NB4 (cell line): ENCODE data around the gene STKLD1.

Experiments
- DNase-seq: peaks from one replicate; pipeline ENCODE4 v3.0.0; 2010; ENCODE audit warnings: low read depth
- H3K4me3 ChIP-seq: one replicate; pipeline ENCODE4 v1.5.1; 2011; ENCODE audit warnings: mild to moderate bottlenecking, low read depth, low read length, moderate library complexity
- MYC ChIP-seq: IDR thresholded peaks from 2 replicates; pipeline ENCODE4 v1.6.1; 2011; ENCODE audit warnings: low read depth, low read length
- POLR2A ChIP-seq: IDR thresholded peaks from 2 replicates; pipeline ENCODE4 v1.6.1; 2011; ENCODE audit warnings: mild to moderate bottlenecking; ENCODE audit not compliant: insufficient read length; ENCODE audit errors: extremely low read depth
- TF ChIP-seq, protein P1 (sequence below): IDR thresholded peaks from one replicate; pipeline ENCODE4 v1.5.1; 2012; ENCODE audit warnings: low read depth, low read length
- TF ChIP-seq, protein P2 (sequence below): IDR thresholded peaks from 2 replicates; pipeline ENCODE4 v1.6.1; 2011; ENCODE audit warnings: low read depth, low read length

STKLD1 gene

DNA sequence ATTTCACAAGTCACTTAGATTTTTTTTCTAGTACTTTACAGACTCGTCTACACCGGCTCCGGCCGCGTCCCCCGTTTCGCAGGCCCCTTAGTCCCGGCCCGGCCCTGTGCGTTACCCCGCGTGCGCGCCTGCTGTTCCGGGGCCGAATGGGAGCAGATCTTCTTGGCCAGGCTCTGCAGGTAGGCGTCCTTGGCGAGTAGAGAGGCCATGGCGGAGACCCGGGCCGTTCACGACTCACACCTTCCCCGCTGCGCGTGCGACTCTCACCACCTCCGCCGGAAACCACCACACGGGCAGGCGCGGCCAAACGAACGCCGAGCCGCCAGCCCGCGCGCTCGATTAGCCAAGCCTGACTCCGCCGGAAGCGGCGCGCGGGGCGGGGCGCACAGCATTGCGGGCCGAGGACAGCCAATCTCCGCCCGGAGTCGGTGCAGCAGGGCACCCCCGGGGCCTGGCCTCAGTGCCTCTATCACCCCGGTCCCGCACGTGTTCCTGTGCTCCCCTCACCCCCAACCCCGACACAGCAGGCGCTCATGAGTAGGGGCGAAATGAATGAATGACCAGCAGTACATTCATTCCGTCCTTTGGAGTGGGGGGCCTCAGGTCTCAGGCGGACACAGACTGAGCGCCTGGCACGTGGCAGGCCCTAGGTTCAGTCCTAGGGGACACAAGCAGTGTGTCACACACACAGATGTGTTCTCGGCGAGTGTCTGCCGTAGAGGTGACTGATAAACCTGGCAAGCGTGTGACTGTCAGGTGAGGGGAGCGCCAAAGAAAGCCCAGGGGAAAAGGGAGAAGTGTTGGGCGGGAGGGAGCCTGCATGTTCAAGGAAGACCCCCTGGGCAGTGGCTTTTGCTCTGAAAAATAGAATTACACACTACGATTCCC is 40.0 kb upstream of the STKLD1 start, which contains the start of gene SURF6:
TSS of gene SURF6 (minus strand) at position 265 of the 888 bp plus-strand sequence. CDS start at position 209, 56 bp downstream.
- DNase-seq = peak; percentile 97
- TF ChIP-seq, protein P1, sequence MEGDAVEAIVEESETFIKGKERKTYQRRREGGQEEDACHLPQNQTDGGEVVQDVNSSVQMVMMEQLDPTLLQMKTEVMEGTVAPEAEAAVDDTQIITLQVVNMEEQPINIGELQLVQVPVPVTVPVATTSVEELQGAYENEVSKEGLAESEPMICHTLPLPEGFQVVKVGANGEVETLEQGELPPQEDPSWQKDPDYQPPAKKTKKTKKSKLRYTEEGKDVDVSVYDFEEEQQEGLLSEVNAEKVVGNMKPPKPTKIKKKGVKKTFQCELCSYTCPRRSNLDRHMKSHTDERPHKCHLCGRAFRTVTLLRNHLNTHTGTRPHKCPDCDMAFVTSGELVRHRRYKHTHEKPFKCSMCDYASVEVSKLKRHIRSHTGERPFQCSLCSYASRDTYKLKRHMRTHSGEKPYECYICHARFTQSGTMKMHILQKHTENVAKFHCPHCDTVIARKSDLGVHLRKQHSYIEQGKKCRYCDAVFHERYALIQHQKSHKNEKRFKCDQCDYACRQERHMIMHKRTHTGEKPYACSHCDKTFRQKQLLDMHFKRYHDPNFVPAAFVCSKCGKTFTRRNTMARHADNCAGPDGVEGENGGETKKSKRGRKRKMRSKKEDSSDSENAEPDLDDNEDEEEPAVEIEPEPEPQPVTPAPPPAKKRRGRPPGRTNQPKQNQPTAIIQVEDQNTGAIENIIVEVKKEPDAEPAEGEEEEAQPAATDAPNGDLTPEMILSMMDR = no peak
- TF ChIP-seq POLR2A (peak; percentile 75), MYC (peak; percentile 97)
- TF ChIP-seq, protein P2, sequence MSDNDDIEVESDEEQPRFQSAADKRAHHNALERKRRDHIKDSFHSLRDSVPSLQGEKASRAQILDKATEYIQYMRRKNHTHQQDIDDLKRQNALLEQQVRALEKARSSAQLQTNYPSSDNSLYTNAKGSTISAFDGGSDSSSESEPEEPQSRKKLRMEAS = peak; percentile 76
- peak within 1 kb of the TSS; percentile 95 for H3K4me3 ChIP-seq

DNA sequence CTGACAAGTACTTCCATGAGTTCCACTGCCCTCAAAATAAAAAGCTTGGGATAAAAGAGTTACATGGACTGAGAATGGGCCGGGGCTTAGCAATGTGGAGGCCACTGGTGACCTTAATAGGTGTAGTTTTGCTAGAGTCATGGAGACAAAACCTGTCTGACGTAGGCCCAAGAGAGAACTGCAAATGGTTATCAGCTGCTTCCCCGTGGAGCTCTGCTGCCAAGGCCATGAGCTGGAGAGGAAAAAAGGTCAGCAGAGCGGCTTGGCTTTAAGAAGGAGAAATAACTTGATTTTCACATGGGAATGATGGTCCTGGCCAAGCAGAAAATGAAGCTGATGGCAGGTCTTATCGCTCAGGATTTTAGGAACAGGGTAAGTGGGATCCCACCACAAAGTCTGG is 36.5 kb upstream of the STKLD1 start:
- H3K4me3 ChIP-seq = no peak overlapping the region
- no peak for DNase-seq
- no peak for TF ChIP-seq MYC
- TF ChIP-seq, protein P1 = no peak
- TF ChIP-seq POLR2A = no peak

DNA sequence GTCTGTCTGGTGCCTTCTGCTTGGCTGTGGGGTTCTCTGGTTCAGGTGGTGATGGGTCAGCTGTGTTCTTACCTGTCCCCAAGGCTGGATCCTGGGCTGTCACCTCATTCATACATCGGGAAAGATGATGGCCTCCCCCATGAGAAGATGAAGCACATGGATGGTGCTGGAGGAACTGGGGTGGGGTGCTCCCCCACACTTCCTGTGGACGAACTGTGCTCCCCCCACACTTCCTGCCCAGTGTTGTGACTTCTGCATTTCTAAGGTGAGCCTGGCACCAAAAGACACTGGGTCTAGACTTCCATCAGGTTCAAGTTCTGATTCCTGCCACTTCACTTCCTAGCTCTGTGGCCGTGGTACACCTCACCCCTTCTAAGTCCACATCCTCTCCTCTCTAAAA is 35.9 kb upstream of the STKLD1 start:
- no peak overlapping the region for H3K4me3 ChIP-seq
- TF ChIP-seq, protein P1 = no peak
- TF ChIP-seq POLR2A (no peak), MYC (peak; percentile 91)
- TF ChIP-seq, protein P2 = peak; percentile 89
- peak; percentile 68 for DNase-seq

DNA sequence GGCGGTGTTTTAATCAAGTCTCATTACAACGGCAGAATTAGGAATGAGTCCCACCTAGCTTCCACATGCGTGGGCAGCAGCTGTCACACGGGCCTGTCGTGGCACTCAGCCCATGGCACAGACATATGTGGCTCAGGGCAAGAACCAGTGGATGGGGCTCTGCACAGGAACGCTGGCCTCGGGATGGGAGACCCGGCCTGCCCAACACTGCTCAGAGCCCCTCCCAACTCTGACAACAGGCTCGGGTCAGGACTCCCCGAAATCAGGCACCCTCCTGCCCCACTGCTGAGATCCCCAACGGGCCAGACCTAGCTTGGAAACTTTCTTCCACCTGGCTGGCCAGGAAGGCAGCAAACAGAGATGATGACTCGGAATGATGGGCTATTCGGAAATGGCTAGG is 35.2 kb upstream of the STKLD1 start:
- no peak for DNase-seq
- H3K4me3 ChIP-seq = no peak overlapping the region
- TF ChIP-seq, protein P2 = no peak
- TF ChIP-seq MYC = no peak

DNA sequence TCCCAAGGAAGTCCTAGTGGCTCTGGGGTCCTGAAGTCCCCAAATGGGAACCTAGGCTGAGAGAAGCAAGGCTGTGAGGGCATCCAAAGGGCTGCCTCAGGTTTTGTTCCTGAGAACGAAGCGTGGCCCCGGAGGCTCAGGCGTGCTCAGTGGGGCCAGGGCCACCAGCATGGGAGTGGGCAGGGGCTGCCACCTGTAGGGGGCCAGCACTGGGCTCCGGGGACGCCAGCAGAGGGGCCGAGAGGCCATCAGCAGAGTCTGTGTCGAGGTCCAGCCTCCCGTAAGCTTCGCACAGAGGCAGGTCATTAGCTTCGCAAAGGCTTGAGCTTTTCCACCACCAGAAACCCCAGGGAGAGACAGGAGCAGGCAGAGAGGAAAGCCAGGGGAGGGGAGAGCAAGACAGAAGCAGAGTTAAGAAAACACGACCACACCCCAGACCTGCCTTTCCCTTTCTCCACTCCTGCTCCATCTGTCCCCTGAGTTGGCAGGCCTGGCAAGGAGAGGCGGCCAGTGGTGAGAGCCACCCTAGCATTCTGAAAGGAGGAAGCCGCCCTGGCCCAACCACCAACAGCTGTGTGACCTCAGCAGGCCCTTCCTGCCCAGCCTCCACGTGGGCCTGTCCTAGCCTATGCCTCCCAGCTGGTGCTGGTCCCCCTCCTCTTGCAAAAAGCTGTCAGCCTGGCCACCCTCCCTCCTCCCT is 34.6 kb upstream of the STKLD1 start:
- DNase-seq = peak; percentile 77
- no peak overlapping the region for H3K4me3 ChIP-seq
- TF ChIP-seq POLR2A (no peak), MYC (peak; percentile 95)
- TF ChIP-seq, protein P2 = peak; percentile 96
- TF ChIP-seq, protein P1 = no peak

DNA sequence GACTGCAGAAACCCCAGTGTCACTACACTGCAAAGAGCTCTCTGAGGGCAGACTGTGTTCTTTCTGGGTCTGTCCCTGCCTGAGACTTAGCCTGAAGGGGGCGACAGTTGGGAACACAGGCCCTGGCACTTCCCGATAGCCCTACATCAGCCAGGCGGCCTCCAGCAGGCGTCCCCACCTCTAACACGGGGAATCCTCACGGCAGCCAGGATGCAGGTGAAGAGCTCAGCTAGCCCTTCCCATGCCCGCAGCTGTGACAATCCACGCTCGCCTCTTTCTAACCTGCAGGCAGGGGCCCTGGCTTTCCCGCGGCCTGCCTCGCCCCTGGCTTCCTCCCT is 34.1 kb upstream of the STKLD1 start:
- H3K4me3 ChIP-seq = no peak overlapping the region
- DNase-seq = no peak
- TF ChIP-seq POLR2A (no peak), MYC (no peak)
- TF ChIP-seq, protein P2 = no peak
- TF ChIP-seq, protein P1 = peak; percentile 31
